Activated naive CD4-positive, alpha-beta T cell treated with anti-CD3 and anti-CD28 coated beads for 36 hours (primary cell): ENCODE data around the gene PTP4A2. TPM values are rescaled to one million over a fixed set of nuclear protein-coding genes. Genes with fewer than 3 reads are reported as not detected.
A peak's percentile ranks its signal among the peaks of the same experiment; 100 is the strongest.

ENCODE experiments used
- CTCF ChIA-PET: fragments of 350-600 bp; sonication (Branson Sonifier 250); formaldehyde crosslinking; loops from one replicate; lab custom pipeline; 2021; ENCODE audit warnings: antibody characterized with exemption; lab: Charles Lee
- DNase-seq: peaks from one replicate; pipeline ENCODE4 v3.0.0-alpha.2; 2020
- H3K27ac Mint-ChIP-seq: one replicate; pipeline ENCODE4 v1.8.0; 2021; ENCODE audit warnings: mild to moderate bottlenecking, mixed read lengths
- H3K27me3 Mint-ChIP-seq: one replicate; pipeline ENCODE4 v1.8.0; 2021; ENCODE audit warnings: low read depth, mixed read lengths
- H3K36me3 Mint-ChIP-seq: one replicate; pipeline ENCODE4 v1.8.0; 2021; ENCODE audit warnings: low read depth, mixed read lengths
- H3K4me1 Mint-ChIP-seq: one replicate; pipeline ENCODE4 v1.8.0; 2021; ENCODE audit warnings: low read depth, mixed read lengths
- H3K4me3 Mint-ChIP-seq: one replicate; pipeline ENCODE4 v1.8.0; 2021; ENCODE audit warnings: mild to moderate bottlenecking, moderate library complexity, mixed read lengths
- H3K9me3 Mint-ChIP-seq: one replicate; pipeline ENCODE4 v1.8.0; 2021; ENCODE audit warnings: mixed read lengths
- intact Hi-C: fragments of 100-400 bp; cut with micrococcal nuclease; formaldehyde crosslinking; loops from one replicate; pipeline ENCODE4 v1.15.1; 2023
- total RNA-seq, 2 experiments: library from RNA; stranded (reverse); gene quantifications; one replicate each; pipeline ENCODE4 v1.2.3, GENCODE V29; 2021

The PTP4A2 gene
- 100 to 1,000 TPM; 240 to 263 TPM for total RNA-seq

GRCh38 chr1:31938184-31938975 is at the start of gene PTP4A2:
PTP4A2 (minus strand) TSS chr1:31938368; CDS start chr1:31919065, 19,303 bp downstream.
- CTCF ChIA-PET: interaction anchor here (0.6 to 8.9 kb wide), 10 partner anchors 14 to 123 kb away, joined by 3 to 167 read pairs (median 5); partner anchors contain the start of gene SPOCD1
- intact Hi-C loops: loop anchor here (2.0 to 10.0 kb wide), 5 partner anchors 44 to 876 kb away; partner anchors contain the start of genes KHDRBS1, PUM1, S100PBP and SNRNP40
- peak; percentile 87 for DNase-seq
- Mint-ChIP-seq H3K36me3 (peaks cover 24% of the 10 kb centered on the region), H3K9me3 (no peaks in the 10 kb centered on the region), H3K27me3 (no peaks in the 10 kb centered on the region), H3K4me1 (peaks cover 68% of the 10 kb centered on the region), H3K4me3 (peak within 1 kb of the TSS; percentile 99), H3K27ac (peak within 1 kb of the TSS; percentile 99)

- no peak for DNase-seq
- no peaks in the 10 kb centered on the region for H3K36me3 Mint-ChIP-seq
- H3K9me3 Mint-ChIP-seq: no peaks in the 10 kb centered on the region
- CTCF ChIA-PET: interaction anchor here (1.9 kb wide), 1 partner anchor 16 kb away, joined by 6 read pairs; no protein-coding TSS in a partner anchor
- no peak overlapping the region for H3K27ac Mint-ChIP-seq
- no peak overlapping the region for H3K4me3 Mint-ChIP-seq
- H3K4me1 Mint-ChIP-seq: peaks cover 45% of the 10 kb centered on the region
- intact Hi-C loops: no loop called here
- no peaks in the 10 kb centered on the region for H3K27me3 Mint-ChIP-seq
Measured at GRCh38 chr1:31987135-31987619, 49.0 kb upstream of the PTP4A2 start.

- DNase-seq: peak; percentile 43
- CTCF ChIA-PET: interaction anchor here (0.6 to 2.2 kb wide), 7 partner anchors 18 to 196 kb away, joined by 3 to 13 read pairs (median 6); no protein-coding TSS in a partner anchor
- Mint-ChIP-seq H3K4me1 (peaks cover 60% of the 10 kb centered on the region), H3K4me3 (peak overlapping the region; percentile 40), H3K36me3 (no peaks in the 10 kb centered on the region), H3K9me3 (no peaks in the 10 kb centered on the region), H3K27ac (peak overlapping the region; percentile 92), H3K27me3 (no peaks in the 10 kb centered on the region)
- intact Hi-C loops: loop anchor here (2.0 kb wide), 1 partner anchor 87 kb away; the partner anchor contains the start of gene TMEM39B
Measured at GRCh38 chr1:31985430-31985829, 47.3 kb upstream of the PTP4A2 start.

GRCh38 chr1:31984419-31985347 is 46.5 kb upstream of the PTP4A2 start:
- CTCF ChIA-PET: interaction anchor here (0.6 to 2.2 kb wide), 7 partner anchors 19 to 196 kb away, joined by 3 to 13 read pairs (median 6); no protein-coding TSS in a partner anchor
- Mint-ChIP-seq H3K36me3 (no peaks in the 10 kb centered on the region), H3K27ac (peak overlapping the region; percentile 92), H3K4me1 (peaks cover 52% of the 10 kb centered on the region), H3K4me3 (peak overlapping the region; percentile 44), H3K27me3 (no peaks in the 10 kb centered on the region), H3K9me3 (no peaks in the 10 kb centered on the region)
- peak; percentile 65 for DNase-seq
- intact Hi-C loops: loop anchor here (1.0 to 2.0 kb wide), 3 partner anchors 19 to 88 kb away; partner anchors contain the start of genes KHDRBS1 and TMEM39B

- peak; percentile 60 for DNase-seq
- intact Hi-C loops: loop anchor here (2.0 kb wide), 1 partner anchor 43 kb away; the partner anchor contains the start of gene PTP4A2
- CTCF ChIA-PET: no interaction called here
- no peaks in the 10 kb centered on the region for H3K36me3 Mint-ChIP-seq
- H3K9me3 Mint-ChIP-seq: no peaks in the 10 kb centered on the region
- no peaks in the 10 kb centered on the region for H3K27me3 Mint-ChIP-seq
- H3K4me3 Mint-ChIP-seq: peak overlapping the region; percentile 4
- peak overlapping the region; percentile 15 for H3K27ac Mint-ChIP-seq
- H3K4me1 Mint-ChIP-seq: peaks cover 48% of the 10 kb centered on the region
Measured at GRCh38 chr1:31981972-31982371, 43.8 kb upstream of the PTP4A2 start.

- CTCF ChIA-PET: no interaction called here
- intact Hi-C loops: no loop called here
- H3K27ac Mint-ChIP-seq: peak overlapping the region; percentile 42
- H3K9me3 Mint-ChIP-seq: no peaks in the 10 kb centered on the region
- peaks cover 48% of the 10 kb centered on the region for H3K4me1 Mint-ChIP-seq
- no peaks in the 10 kb centered on the region for H3K27me3 Mint-ChIP-seq
- H3K4me3 Mint-ChIP-seq: no peak overlapping the region
- DNase-seq: no peak
- H3K36me3 Mint-ChIP-seq: no peaks in the 10 kb centered on the region
Measured at GRCh38 chr1:31981456-31981839, 43.3 kb upstream of the PTP4A2 start.

GRCh38 chr1:31980835-31981455 is 42.8 kb upstream of the PTP4A2 start:
- Mint-ChIP-seq H3K36me3 (no peaks in the 10 kb centered on the region), H3K4me1 (peaks cover 48% of the 10 kb centered on the region), H3K27ac (peak overlapping the region; percentile 42), H3K9me3 (no peaks in the 10 kb centered on the region), H3K27me3 (no peaks in the 10 kb centered on the region), H3K4me3 (no peak overlapping the region)
- intact Hi-C loops: no loop called here
- DNase-seq: no peak
- CTCF ChIA-PET: no interaction called here

GRCh38 chr1:31978843-31979400 is 40.8 kb upstream of the PTP4A2 start:
- Mint-ChIP-seq H3K27me3 (no peaks in the 10 kb centered on the region), H3K4me1 (peaks cover 34% of the 10 kb centered on the region), H3K36me3 (no peaks in the 10 kb centered on the region), H3K27ac (no peak overlapping the region), H3K9me3 (no peaks in the 10 kb centered on the region), H3K4me3 (no peak overlapping the region)
- CTCF ChIA-PET: no interaction called here
- DNase-seq: no peak
- intact Hi-C loops: no loop called here

GRCh38 chr1:31977385-31978131 is 39.4 kb upstream of the PTP4A2 start:
- H3K27me3 Mint-ChIP-seq: no peaks in the 10 kb centered on the region
- no peak overlapping the region for H3K27ac Mint-ChIP-seq
- intact Hi-C loops: no loop called here
- CTCF ChIA-PET: interaction anchor here (0.6 to 2.0 kb wide), 4 partner anchors 12 to 160 kb away, joined by 3 to 5 read pairs (median 4); no protein-coding TSS in a partner anchor
- DNase-seq: no peak
- H3K4me3 Mint-ChIP-seq: no peak overlapping the region
- no peaks in the 10 kb centered on the region for H3K36me3 Mint-ChIP-seq
- H3K4me1 Mint-ChIP-seq: peaks cover 21% of the 10 kb centered on the region
- no peaks in the 10 kb centered on the region for H3K9me3 Mint-ChIP-seq

GRCh38 chr1:31976401-31976800 is 38.2 kb upstream of the PTP4A2 start:
- H3K27ac Mint-ChIP-seq: no peak overlapping the region
- H3K27me3 Mint-ChIP-seq: no peaks in the 10 kb centered on the region
- no peak for DNase-seq
- no peaks in the 10 kb centered on the region for H3K9me3 Mint-ChIP-seq
- H3K4me1 Mint-ChIP-seq: peaks cover 11% of the 10 kb centered on the region
- intact Hi-C loops: no loop called here
- CTCF ChIA-PET: interaction anchor here (2.0 kb wide), 1 partner anchor 11 kb away, joined by 5 read pairs; no protein-coding TSS in a partner anchor
- no peak overlapping the region for H3K4me3 Mint-ChIP-seq
- no peaks in the 10 kb centered on the region for H3K36me3 Mint-ChIP-seq
